GM19351 (cell line): Measurements from ENCODE around the gene TFDP2.
"Not testable (repeated sequence)": the region's sequence is repeated elsewhere in the genome, so short reads cannot be mapped to it uniquely, and the experiment has no call there.

ENCODE experiments used
- ATAC-seq: cut with Tn5 transposase; IDR thresholded peaks from one replicate; pipeline ENCODE4 v1.9.1; 2021; ENCODE audit warnings: mild to moderate bottlenecking, moderate library complexity; ENCODE audit not compliant: unreplicated experiment

TFDP2 gene

DNA sequence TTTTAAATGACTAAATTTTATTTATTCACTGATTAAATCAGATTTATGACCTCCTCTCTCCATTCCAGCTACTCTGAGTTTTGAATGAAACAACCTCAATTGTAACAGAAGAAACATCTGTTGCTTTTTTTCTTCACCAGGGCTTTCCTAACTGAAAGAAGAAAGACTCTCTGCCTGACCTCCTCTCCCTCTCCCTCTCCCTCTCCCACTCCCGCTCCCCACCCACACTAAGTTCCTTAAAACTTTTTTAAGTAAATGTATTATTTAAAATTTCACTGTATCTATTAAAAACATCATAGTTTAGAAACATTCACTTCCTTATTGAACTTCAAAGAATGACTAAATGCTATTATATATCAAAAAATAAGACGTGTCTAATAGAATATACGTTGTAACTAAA is 122.0 kb downstream of the TFDP2 start:
- no peak for ATAC-seq

DNA sequence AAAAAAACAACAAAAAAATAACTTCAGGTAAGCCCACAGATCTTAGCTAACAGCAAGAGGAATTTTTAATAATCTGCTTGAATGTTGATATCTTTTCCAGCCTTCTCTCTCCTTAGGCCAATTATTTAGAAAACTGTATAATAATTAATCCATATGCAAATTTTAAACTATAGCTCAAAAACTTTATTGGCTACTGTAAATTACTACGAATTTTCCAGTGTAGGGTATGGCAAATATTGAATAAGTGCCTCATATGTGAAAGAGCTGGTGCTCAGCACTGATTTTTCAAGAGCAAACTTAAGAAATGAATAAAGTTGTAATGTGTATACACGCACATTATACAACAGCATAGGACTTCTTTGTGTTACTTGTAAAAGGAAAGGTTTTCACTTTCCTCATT is 123.0 kb downstream of the TFDP2 start:
- ATAC-seq = no peak

DNA sequence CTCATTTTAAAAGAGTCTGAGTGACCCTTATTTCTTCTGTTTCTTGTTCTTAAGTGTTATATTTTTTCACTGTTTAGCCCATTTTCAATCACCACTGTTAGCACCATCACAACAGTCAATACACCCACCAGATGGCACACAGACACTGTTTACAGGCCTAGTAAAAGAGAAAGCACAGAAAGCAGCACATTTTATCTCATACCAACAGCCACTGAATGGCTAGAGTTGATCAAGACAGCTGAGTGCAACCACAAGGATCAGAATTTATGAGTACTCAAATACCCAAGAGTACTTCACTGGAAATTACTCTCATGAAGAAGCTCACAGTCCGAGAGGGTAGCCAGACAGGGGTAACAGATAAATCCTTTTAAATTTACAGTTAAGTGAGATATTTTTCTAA is 127.0 kb downstream of the TFDP2 start:
- peak; percentile 70 for ATAC-seq

DNA sequence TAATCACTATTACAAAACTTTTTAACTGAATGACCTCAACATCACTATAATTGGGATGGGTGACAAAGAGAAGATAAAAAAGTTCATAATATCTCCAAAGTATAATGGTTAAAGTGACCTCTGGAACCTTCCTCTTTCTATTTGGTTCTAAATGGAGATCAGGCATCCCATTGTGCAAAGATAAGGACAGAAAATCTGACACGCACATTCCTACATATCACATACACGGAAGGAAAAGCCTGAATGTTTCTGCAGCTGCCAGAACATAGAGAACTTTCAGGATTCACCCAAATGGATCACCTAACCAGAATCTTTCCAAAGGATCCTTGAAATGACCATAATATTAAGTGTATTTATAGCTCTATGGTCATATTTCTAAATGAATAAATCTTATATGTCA is 128.2 kb downstream of the TFDP2 start:
- no peak for ATAC-seq

DNA sequence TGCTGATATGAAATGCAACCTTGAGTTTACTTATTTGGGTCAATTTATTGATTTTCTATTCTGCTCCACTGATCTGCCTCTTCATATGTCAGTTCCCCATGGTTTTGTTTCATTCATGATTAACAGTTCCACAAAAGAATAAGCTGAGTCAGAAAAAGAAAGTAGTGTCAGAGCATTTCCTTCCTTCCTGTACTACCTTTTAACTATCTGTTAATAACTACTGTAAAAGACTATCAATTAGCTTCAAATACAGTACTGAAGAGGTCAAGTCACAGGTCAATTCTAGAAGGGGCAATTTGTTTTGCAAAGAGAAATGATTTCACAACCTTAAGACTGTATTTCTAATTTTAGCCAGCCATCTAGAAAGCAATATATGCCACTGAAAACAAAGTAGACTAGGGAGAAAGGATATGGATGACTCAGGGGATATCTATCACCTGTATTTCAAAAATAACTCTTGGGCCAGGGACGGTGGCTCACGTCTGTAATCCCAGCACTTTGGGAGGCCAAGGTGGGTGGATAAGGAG is 129.5 kb downstream of the TFDP2 start:
- ATAC-seq = peak; percentile 63

DNA sequence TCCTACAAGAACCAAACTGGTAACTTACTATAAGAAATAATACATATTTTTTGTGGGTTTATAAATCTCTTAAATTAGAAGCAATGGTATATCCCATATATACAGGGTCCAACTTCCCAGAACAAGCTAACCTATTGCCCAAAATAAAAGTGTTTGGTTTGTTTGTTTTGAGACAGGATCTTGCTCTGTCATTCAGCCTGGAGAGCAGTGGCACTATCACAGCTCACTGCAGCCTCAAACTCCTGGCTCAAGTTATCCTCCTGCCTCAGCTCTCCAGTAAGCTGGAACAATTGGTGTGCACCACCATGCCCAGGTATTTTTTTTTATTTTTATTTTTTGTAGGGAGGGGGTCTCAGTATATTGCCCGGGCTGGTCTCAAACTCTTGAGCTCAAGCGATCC is 135.4 kb downstream of the TFDP2 start:
- no peak for ATAC-seq

DNA sequence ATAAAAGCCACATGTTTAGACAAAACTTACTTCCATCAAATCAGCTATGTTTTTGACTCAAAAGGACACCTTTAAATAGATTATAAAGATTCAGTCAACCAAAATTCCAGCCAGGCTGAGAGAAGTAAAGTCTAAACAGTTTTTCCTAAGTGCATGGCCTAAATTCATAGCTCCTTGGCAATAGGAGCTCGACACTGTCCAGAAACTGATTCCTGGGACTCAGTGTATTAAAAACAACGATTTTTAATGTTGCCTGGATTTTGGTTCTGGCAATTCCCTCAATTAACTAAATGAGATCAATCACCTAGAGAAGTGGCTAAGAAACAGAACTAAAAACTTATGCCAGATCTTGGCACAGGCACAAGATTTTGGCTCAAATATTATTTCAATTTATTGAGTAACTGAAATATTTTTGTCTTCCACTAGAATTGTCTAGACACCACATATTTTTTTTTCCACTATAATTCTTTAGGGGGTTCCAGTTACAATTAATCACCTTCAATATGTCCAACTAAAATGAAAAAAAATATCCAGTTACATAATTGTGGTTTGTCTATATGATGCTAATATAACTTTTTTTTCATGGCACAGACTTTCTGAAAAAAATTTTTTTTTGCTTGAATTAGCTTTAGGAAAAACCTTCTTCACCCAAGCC is 135.9 kb downstream of the TFDP2 start:
- ATAC-seq = no peak

DNA sequence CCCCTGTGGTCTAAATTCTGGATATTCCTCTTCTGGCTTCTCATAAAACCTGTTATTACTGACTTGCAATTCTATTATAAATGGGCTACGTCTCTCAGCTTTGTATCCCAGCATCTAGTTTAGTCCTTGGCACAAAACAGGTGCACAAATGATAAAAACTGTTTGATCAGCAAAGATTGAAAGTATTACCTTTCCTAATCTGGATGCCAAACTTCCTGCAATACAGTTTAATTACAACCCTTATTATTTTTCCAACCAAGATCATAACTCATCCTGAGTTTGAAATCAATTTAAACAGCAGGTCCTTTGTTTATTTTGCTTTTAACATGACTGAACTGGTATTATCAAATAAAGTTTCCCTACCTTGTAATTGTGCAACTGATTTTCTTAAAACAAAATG is 140.3 kb downstream of the TFDP2 start:
- no peak for ATAC-seq

DNA sequence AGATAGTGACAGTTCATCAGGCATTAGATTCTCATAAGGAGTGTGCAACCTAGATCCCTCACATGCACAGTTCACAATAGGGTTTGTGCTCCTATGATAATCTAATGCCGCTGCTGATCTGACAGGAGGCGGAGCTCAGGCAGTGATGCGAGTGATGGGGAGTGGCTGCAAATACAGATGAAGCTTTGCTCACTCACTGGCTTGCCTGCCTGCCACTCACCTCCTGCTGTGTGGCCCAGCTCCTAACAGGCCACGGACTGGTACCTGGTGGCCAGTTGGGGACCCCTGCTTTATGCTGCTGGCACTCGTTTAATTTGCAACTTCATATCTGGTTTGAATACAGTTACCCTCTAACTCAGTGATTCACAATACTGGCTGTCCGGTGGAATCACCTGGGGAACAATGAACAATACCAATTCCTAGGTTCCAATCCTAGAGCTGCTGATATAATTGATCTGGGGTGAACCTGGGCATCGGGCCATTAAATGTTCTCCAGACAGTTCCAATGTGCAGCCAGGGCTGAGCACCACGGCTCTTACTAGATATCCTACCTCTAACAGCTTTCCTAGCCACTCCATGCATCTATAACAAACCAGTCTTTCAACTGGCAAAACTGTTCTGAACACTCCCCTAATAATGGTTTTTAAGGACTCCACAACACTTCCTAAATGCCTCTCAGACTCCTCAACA is 141.5 kb downstream of the TFDP2 start:
- no peak for ATAC-seq

DNA sequence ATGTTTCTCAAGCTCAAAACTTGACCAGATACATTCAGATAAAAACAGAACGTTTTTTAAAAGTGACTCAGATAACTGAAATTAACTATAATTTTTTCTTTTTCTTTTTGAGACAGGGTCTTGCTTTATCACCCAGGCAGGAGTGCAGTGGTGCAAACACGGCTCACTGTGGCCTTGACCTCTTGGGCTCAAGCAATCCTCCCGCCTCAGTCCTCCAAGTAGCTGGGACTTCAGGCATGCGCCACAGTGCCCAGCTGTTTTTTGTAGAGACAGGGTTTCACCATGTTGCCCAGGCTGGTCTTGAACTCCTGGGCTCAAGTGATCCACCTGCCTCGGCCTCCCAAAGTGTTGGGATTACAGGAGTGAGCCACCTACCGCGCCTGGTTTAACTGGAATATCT is 144.4 kb downstream of the TFDP2 start:
- not testable (repeated sequence) for ATAC-seq

DNA sequence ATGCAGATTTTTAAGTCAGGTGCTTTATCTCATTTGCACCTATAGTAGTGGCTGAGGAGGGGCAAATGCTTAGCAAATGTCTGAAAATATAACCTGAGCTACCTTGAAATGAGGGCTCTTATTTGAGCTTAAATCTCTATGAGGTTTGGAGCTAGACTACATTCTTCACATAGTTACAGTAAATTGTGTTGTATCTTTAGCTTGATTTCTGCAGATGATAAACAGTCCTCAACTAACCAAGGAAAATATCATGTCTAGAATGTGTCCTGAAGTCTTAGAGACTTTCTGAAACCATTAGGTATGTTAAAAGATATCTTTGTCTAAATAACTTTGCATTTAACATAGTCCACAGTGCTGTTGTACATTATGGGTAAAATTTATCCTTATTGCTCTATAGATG is 145.3 kb downstream of the TFDP2 start:
- no peak for ATAC-seq

DNA sequence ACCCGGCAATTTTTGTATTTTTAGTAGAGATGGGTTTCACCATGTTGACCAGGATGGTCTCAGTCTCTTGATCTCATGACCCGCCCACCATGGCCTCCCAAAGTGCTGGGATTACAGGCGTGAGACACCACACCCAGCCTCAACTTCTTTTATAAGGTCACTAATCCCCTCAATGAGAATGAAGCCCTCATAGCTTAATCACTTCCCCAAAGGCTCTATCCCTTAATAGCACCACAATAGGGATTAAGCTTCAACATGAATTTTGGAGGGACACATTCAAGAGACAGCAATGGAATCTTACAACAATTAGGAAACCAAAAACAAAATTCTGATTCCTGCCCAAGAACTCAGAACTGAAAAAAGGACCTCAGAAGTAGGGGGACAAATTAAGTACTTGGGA is 146.1 kb downstream of the TFDP2 start:
- ATAC-seq = no peak

DNA sequence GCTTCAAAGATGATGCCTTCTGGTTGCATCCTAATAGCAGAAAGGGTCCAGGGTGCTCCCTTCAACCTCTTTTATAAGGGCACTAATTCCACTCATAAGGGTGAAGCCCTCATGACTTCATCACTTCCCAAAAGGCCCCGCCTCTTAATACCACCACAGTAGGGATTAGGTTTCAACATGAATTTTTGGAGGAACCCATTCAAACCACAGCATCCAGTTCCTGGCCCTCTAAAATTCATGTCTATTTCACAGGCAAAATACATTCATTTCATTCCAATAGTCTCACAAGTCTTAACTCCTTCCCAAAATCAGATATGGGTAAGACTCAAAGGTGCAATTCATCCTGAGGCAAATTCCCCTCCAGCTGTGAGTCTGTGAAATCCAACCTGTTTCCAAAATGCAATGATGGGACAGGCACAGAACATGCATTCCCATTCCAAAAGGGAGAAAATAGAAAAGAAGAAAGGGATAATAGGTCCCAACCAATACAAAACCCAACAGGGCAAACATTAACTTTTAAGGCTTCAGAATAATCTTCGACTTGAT is 148.9 kb downstream of the TFDP2 start:
- ATAC-seq = no peak

DNA sequence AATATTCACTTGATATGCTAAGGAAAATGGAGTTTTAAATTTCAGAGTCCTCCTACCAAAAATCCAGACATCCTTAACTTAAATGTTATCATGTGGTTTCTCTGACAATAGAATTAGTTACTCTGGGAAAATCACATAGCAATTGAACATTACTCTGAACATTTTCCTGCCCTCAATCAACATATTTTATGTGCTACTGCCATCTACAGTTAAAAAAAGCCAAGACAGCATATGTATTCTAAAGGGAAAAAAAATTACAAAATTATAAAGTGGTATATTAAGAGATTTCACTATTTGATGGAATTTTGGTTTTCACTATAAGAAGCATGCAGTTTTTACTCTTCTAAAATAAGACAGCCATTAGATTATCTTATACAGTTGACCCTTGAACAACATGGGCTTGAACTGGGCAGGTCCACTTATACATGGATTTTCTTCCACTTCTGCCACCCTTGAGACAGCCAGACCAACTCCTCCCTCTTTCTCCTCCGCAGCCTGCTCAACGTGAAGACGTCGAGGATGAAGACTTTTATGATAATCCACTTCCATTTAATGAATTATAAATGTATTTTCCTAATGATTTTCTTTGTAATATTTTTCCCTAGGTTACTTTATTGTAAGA is 150.6 kb downstream of the TFDP2 start:
- ATAC-seq = no peak

DNA sequence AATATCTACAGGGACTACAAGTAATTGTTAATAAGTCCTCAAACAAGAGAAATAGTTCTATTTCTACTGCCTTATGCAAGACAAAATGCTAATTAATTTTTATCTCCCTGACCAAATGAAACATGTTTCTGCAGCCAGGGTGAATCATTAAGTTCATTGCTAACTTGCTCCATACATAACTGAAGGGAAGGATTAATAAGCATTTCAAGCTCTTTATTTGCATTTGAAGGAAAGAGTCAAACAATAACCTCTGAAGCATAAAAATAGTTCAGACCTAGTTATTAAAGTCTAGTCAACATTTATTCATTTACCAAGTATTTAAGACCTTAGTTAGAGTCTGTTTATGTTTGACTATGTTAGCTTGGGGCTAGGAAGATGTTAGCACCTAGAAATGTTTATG is 152.9 kb downstream of the TFDP2 start:
- ATAC-seq = no peak

DNA sequence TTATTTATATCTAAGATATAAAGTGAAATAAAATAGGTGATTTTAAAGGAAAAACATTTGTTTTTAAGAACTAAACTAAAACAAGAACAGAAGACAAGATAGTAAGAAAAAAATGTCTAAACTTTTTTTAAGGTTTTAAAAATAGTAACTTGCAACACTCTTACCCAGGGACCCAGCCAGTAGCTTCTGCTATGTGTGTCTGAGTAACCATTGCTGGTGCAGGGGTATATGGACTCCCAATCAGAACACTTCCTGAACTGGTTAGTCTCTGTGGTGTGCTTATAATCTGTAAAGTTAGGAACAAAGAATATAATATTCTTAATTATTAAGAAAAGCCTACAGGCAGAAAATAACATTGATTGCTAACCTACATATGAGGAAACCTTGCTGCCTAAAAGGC is 154.5 kb downstream of the TFDP2 start:
- ATAC-seq = no peak

DNA sequence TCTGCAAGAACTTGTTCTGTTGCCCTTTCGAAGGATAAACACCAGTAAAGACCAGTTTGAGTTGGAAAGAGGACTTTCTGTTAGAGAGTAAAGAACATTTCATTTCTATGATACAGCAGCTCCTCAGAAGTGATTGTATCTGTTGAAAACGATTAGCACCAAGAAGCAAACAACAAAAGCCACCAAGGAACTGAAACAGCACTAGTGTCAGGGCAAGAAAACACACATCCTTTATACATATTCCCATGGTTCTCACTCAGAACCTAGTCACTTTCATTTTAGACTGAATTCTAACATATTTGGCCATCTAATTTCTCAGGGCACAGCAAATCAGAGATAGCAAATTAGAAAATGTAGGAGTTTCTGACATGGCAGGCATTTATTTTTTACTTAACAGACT is 156.8 kb downstream of the TFDP2 start:
- peak; percentile 83 for ATAC-seq

DNA sequence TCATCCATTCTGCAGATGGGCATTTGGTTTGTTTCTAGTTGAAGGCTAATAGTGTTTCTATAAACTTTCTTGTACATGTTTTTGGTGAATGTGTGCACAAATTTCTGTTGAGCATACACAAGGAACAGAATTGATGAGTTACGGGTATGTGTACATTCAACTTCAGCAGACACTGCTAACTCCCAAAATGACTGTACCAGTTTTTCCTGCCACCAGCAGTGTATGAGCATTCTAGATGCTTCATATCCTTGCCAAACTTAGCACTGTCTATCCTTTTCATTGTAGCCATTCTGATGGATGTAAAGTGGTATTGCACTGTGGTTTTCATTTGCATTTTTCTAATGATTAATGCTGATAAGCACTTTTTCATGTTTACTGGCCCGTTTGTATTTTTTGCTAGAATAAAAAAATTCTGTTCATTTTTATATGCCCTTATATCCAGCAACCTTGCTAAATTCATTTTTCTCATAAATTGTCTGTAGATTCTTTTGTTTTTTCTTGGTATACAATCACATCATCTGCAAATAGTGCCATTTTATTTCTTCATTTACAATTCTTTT is 162.7 kb downstream of the TFDP2 start:
- ATAC-seq = no peak

DNA sequence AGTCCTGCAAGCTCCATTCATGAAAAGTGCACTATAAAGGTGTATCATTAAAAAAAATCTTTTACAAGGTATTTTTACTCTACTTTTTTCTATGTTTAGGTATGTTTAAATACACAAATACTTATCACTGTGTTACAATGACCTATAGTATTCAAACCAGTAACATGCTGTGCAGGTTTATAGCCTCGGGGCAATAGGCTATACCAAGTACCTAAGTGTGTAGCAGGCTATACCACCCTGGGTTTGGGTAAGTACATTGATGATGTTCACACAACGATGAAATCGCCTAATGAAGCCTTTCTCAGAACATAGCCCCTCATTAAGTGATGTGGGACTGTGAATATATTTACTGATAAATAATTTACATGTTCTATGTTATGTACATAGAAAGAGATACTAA is 168.3 kb downstream of the TFDP2 start:
- ATAC-seq = no peak

DNA sequence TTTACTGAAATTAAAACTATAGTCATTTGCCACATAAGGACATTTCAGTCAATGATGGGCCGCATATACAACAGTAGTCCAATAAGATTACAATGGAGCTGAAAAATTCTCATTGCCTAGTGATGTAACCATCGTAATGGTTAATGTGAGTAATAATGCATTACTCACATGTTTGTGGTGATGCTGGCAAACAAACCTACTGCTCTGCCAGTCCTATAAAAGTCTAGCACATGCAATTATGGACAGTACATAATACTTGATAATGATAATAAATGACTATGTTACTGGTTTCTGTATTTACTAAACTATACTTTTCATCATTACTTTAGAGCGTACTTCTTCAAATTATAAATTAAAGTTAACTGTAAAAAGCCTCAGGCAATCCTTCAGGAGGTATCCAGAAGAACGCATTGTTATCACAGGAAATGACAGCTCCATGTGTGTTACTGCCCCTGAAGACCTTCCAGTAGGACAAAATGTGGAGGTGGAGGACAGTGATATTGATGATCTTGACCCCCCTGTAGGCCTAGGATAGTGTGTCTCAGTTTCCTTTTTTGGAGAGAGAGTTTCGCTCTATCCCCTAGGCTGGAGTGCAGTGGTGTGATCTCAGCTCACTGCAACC is 170.2 kb downstream of the TFDP2 start:
- ATAC-seq = no peak

DNA sequence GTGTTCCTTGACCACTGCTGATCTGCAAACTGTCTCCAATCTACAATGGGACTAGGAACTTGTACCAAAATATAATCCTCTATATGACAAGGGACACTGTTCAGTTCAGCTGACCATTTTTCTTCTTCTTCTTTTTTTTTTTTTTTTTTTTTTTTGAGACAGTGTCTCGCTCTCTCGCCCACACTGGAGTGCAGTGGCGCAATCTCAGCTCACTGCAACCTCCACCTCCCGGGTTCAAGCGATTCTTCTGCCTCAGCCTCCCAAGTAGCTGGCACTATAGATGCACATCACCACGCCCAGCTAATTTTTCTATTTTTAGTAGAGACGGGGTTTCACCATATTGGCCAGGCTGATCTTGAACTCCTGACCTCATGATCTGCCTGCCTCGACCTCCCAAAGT is 174.6 kb downstream of the TFDP2 start:
- not testable (repeated sequence) for ATAC-seq
